ENCODE data around the gene ARSB. TPM values are rescaled to one million over a fixed set of nuclear protein-coding genes. Genes with fewer than 3 reads are reported as not detected.
A peak's percentile ranks its signal among the peaks of the same experiment; 100 is the strongest.

Gene ARSB
- total and polyA plus RNA-seq, 10 of the 15 experiments (the other 5 are each of a cell fraction or from before 2014, with no cell fraction given) = 1.2 to 8.2 (median 6.1) TPM

- TF ChIP-seq E2F8 (IDR thresholded peaks at IDR 0.05; ENCODE audit: low read depth, partially characterized antibody) = no peak
- no peak for TF ChIP-seq MYB (IDR thresholded peaks at IDR 0.05; ENCODE audit: borderline replicate concordance, low read depth, low read length)
- TF ChIP-seq EGR1 (IDR thresholded peaks at IDR 0.05; ENCODE audit: borderline replicate concordance in 1 of 2, low read depth in 2 of 2, low read length in 2 of 2) = no peak
- TF ChIP-seq PAX8 (IDR thresholded peaks at IDR 0.05) = no peak
- no peak for TF ChIP-seq YY1 (IDR thresholded peaks at IDR 0.05; ENCODE audit: low read depth, low read length)
- TF ChIP-seq, protein P1, sequence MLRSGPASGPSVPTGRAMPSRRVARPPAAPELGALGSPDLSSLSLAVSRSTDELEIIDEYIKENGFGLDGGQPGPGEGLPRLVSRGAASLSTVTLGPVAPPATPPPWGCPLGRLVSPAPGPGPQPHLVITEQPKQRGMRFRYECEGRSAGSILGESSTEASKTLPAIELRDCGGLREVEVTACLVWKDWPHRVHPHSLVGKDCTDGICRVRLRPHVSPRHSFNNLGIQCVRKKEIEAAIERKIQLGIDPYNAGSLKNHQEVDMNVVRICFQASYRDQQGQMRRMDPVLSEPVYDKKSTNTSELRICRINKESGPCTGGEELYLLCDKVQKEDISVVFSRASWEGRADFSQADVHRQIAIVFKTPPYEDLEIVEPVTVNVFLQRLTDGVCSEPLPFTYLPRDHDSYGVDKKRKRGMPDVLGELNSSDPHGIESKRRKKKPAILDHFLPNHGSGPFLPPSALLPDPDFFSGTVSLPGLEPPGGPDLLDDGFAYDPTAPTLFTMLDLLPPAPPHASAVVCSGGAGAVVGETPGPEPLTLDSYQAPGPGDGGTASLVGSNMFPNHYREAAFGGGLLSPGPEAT (IDR thresholded peaks at IDR 0.05; ENCODE audit: low read depth) = no peak
- H2AFZ ChIP-seq (ENCODE audit: control insufficient read depth, low read depth, low read length) = no peak overlapping the region
- ChIA-PET SMC1A (ENCODE audit: uncharacterized antibody, unreplicated experiment) (interaction anchor here (0.7 to 1.6 kb wide), 10 partner anchors 9 to 369 kb away, joined by 3 to 9 read pairs (median 3); no protein-coding TSS in a partner anchor), RAD21 (ENCODE audit: unreplicated experiment) (interaction anchor here (0.6 to 1.3 kb wide), 3 partner anchors 77 to 147 kb away, joined by 3 to 4 read pairs (median 3); no protein-coding TSS in a partner anchor), POLR2A (interaction anchor here (0.6 kb wide), 1 partner anchor 96 kb away, joined by 5 read pairs; no protein-coding TSS in a partner anchor), CTCF (interaction anchor here (0.7 to 6.6 kb wide), 7 partner anchors 11 to 244 kb away, joined by 3 to 55 read pairs (median 4); no protein-coding TSS in a partner anchor)
- no peak overlapping the region for H3K4me3 ChIP-seq
- no TSS peak for BruUV-seq (replicated peaks)
- DNase-seq (ENCODE audit: low read depth, low spot score) (no peak), ATAC-seq (no peak), FAIRE-seq (no peak)
- no peak overlapping the region for H3K9ac ChIP-seq (ENCODE audit: control insufficient read depth, insufficient read depth, low read length)
- H3K36me3 ChIP-seq (ENCODE audit: control insufficient read depth in 2 of 2, insufficient read depth in 2 of 2, low read length in 1 of 2) = no peaks in the 10 kb centered on the region
- intact Hi-C loops (cut with micrococcal nuclease; ENCODE audit: unreplicated experiment) (loop anchor here (1.0 to 10.0 kb wide), 6 partner anchors 54 to 416 kb away; partner anchors contain the start of gene LHFPL2), in situ Hi-C loops (cut with MboI) (loop anchor here (5.0 kb wide), 1 partner anchor 131 kb away; no protein-coding TSS in a partner anchor)
- WGBS (ENCODE audit: insufficient coverage, insufficient replicate concordance, low lambda C conversion rate, missing lambda C conversion rate) = 92% methylated on average over 10 of the region's 10 CpGs
- peak overlapping the region; percentile 45 for H3K4me2 ChIP-seq (ENCODE audit: control insufficient read depth, insufficient read depth)
- no peaks in the 10 kb centered on the region; a peak in 1 of 4 replicates for H3K27me3 ChIP-seq (replicated peaks in 1 of 2; ENCODE audit: control insufficient read depth in 2 of 2, insufficient read depth in 2 of 2, low read length in 1 of 2)
- peaks cover 3% of the 10 kb centered on the region; the same call in 2 of the 3 replicates for H3K9me3 ChIP-seq (replicated peaks; ENCODE audit: control insufficient read depth, insufficient read depth, low read length)
- no peaks in the 10 kb centered on the region for H3K79me2 ChIP-seq (ENCODE audit: control insufficient read depth, insufficient read depth, low read length)
- H3K27ac ChIP-seq (ENCODE audit: control insufficient read depth, insufficient read depth) = no peak overlapping the region; the same call in 1 of the 2 replicates
- peaks cover 27% of the 10 kb centered on the region for H3K4me1 ChIP-seq (ENCODE audit: control insufficient read depth, insufficient read depth, low read length)
- H4K20me1 ChIP-seq (ENCODE audit: control insufficient read depth, insufficient read depth) = no peaks in the 10 kb centered on the region
Observed at GRCh38 chr5:78888580-78889368, 96.3 kb downstream of the ARSB start.

Measured in GM12878 (cell line).